NCI-H2227 (cell line): ENCODE results near the gene PKD1.

ENCODE experiments used
- DNase-seq: peaks from one replicate; lab custom pipeline; 2025; ENCODE audit not compliant: unreplicated experiment; lab: John Stamatoyannopoulos, UW

Gene PKD1

DNA sequence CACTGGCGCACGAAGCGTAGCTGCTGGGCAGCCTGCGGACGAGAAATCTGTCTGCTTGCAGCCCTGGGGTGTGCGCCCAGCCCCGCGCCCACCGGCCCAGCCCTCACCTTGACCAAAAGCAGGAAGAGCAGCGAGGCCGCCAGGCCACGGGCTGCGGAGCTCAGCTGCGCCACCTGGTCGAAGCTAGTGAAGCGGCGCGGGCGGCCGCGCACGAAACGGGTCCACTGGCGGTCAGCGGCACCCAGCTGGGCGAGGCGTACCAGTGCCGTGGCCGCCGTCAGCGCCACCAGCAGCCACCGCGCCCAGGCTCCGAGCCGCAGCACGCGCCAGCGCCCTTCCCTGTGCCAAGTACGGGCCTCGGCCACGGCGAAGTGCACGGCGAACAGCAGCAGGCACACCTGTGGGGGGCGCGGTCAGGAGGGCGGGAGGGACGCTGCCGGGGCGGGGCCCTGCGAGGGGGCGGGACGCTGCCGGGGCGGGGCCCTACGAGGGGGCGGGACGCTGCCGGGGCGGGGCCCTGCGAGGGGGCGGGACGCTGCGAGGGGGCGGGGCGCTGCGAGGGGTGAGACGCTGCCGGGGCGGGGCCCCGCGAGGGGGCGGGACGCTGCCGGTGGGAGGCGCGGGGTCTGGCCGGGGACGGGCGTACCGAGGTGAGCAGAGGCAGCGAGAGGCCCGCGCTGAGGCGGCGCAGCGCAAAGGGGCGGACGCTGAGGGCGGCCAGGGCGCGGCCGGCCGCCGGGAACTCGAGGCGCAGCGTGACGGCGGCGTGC is 44.7 kb downstream of the PKD1 start:
- DNase-seq = no peak

DNA sequence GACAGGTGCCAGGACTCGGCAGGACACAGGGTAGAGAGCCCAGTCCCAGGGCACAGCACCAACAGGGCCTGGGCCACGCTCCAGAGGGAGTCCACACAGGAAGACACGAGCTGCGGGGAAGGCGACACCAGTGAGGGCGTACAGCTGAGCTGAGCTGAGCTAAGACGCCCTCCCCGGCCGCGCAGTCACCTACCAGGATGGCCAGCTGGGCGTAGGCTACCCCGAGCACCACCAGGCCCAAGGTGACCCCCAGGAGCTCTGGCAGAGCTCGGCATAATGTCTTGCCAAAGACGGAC is 45.3 kb downstream of the PKD1 start:
- DNase-seq = no peak

DNA sequence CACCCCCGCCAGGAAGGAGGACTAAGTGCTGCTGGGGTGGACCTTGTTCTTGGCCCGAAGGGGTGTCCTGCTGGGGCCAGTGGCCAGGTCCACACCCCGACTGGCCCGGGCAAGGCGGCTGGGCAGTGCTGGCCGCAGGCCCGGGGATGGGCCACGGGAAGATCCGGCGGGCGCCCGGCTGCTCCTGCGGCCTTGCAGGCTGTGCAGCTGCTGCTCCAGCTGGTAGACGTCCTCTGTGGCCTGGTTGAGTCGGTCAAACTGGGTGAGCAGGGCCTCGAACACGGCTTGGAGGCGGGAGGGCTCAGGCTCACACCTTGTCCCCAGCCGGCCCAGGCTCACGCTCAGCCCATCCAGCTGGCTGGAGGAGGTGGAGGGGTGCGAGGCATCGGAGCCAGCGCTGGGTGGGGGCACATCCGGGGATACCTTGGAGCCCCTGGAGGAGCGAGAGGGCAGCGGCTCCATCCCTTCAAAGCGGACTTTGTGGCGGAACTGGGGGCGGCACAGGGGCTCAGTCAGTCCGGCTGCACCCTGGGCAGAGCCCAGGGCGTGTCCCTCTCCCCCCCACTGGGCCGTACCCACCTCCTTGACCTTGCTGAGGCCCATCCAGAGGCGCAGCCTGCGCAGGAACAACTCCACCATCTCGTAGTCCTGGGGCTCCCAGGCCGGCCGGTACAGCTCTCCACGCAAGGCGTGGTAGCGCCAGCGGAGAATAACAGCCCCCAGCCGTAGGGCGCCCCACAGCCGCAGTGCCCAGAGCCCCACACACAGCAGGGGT is 45.8 kb downstream of the PKD1 start:
- no peak for DNase-seq

DNA sequence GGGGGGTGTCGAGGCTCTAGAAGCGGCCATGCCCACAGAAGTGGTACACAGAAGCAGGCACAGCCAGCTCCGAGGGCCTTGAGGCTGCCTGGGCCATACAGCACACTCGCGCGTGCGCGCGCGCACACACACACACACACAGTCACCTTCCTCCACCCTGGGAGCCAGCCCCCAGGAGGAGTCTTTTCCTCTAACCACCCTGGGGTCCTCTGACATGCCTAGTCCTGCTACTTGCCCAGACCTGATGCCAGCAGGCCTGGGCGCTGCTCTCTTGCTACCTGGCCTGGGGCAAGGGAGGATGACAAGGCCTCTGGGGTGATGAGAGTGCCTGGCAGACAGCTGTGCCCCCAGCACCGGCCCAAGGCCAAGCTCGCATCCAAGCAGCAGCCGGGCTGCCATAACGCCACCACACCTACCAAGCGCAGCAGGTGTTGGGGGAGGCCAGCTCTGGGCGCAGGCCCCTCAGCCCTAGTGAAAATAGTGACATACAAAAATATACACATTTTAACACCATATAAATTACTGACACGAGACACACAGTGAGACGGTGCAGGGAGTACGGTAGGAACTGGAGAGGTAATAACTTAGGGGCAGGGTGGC is 46.8 kb downstream of the PKD1 start:
- no peak for DNase-seq

DNA sequence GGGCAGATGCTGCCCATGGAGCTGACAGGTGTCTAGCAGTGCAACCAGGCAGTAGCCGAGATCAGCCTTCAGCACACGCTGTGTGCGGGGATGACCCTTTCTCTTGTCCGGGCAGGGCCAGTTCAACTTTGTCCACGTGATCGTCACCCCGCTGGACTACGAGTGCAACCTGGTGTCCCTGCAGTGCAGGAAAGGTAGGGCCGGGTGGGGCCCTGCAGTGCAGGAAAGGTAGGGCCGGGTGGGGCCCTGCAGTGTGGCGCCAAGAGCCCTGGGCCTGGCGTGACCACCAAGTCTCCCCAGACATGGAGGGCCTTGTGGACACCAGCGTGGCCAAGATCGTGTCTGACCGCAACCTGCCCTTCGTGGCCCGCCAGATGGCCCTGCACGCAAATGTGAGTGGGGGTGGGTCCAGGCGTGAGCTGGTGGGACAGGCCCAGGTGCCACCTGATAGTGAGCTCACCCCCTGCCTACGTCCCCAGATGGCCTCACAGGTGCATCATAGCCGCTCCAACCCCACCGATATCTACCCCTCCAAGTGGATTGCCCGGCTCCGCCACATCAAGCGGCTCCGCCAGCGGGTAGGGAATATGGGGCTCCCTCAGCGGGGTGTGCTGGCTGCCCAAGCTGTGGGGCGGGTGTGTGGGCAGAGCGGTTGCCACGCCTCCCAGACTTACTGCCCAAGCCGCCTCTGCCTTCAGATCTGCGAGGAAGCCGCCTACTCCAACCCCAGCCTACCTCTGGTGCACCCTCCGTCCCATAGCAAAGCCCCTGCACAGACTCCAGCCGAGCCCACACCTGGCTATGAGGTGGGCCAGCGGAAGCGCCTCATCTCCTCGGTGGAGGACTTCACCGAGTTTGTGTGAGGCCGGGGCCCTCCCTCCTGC is 47.7 kb downstream of the PKD1 start:
- DNase-seq = no peak

DNA sequence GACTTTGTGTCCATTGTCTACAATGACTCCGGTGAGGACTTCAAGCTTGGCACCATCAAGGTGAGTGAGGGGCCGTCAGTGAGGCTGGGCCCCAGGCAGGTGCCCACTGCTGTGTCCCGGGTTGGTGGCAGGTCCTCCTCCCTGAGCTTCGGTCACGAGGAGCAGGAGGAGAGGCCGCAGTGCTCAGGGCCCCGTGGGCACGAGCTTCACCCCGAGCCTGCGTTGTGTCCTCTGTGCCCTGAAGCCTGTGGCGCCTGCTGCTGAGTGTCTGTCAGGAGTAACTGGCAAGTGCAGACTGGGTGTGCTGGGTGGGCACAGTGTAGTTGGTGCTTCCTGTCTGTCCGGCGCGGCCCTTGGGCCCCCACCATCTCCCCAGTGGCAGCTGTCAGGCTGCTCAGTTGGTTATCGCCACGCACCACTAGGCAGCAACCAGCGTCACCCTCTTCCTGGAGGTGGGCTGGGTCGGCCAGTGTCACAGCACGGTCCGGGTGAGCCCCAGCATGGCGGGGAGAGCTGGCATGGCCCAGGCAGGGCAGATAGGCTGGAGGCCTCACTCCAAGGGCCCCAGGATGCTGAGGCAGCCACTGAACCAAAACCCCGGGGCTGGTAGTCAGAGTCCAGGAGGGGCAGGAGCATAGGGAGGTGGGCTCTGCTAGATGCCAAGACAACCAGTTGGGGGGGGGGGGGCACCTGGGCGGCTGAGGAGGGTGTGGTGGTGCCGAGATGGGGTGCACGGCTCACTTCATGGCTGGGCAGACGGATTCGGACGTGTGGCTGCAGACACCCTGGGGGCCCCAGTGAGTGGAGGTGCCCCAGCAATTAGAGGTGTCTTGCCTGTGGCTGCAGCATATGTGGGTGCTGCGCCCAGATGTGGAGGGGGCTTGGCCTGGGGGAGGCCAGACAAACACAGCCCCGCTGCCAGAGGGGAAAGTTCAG is 48.6 kb downstream of the PKD1 start:
- no peak for DNase-seq

DNA sequence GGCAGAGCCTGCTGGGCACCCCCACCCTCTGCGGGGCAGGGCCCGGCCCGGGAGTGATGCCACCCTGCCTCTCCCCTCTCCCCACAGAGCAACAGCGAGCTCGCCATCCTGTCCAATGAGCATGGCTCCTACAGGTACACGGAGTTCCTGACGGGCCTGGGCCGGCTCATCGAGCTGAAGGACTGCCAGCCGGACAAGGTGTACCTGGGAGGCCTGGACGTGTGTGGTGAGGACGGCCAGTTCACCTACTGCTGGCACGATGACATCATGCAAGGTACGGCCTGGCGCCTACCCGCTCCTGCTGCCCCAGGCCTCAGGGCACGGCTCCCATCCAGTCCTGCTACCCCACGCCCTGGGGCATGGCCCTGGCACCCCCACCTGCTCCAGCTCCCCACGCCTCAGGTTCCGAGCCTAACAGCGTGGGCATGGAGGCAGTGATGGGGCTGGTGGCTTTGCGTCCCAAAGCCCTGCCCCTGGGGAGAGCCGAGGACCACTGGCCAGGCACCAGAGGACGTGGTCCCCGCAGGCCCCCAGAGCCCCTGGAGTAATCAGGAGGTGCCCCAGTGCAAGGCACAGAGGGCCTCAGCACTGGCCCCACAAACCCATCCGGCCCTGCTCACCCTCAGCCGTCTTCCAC is 49.5 kb downstream of the PKD1 start:
- no peak for DNase-seq

DNA sequence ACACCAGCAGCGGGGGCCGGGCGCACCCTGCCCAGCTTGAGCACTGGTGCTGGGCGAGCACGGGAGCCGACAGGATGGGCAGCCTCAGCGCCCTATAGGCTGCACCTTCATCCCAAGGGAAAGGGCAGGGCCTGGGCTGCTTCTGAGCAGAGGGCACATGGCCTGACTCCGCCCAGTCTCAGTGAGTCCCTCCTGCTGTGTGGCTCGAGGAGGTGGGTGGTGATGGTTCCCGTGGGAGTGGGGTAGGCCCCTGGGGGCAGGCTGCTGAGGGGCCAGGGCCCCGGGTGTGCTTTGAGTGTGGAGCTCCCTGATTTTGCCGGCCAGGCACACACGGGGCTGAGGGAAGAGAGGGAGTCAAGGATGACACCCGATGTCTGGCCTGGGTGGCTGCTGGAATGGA is 50.0 kb downstream of the PKD1 start:
- no peak for DNase-seq

DNA sequence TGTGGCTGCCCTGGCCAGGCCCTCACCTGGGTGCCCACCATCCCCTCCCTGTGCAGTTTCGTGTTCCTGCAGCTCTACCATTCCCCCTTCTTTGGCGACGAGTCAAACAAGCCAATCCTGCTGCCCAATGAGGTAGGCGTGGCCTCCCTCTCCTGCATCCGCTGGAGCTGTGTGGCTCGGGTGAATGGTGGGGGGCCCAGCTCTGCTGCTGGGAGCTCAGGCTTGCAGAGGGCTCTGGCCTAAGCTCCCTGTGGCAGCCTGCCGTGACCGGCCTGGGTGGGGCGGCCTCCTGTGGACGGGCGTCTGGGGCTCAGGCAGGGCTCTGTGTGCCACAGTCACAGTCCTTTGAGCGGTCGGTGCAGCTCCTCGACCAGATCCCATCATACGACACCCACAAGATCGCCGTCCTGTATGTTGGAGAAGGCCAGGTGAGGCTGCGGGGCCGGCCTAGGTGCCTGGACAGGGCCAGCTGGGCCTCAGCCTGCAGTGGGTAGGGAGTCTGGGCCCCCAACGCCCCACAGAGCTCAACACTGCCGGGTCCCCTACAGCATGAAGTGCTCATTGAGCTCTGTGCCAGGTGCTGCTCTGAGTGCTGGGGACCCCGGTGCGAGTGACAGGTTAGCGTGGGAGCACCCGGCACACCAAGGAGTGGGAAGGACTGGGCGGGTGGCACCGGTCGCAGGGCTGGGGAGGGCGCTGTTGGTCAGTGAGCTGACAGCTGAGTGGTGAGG is 50.6 kb downstream of the PKD1 start:
- DNase-seq = no peak

DNA sequence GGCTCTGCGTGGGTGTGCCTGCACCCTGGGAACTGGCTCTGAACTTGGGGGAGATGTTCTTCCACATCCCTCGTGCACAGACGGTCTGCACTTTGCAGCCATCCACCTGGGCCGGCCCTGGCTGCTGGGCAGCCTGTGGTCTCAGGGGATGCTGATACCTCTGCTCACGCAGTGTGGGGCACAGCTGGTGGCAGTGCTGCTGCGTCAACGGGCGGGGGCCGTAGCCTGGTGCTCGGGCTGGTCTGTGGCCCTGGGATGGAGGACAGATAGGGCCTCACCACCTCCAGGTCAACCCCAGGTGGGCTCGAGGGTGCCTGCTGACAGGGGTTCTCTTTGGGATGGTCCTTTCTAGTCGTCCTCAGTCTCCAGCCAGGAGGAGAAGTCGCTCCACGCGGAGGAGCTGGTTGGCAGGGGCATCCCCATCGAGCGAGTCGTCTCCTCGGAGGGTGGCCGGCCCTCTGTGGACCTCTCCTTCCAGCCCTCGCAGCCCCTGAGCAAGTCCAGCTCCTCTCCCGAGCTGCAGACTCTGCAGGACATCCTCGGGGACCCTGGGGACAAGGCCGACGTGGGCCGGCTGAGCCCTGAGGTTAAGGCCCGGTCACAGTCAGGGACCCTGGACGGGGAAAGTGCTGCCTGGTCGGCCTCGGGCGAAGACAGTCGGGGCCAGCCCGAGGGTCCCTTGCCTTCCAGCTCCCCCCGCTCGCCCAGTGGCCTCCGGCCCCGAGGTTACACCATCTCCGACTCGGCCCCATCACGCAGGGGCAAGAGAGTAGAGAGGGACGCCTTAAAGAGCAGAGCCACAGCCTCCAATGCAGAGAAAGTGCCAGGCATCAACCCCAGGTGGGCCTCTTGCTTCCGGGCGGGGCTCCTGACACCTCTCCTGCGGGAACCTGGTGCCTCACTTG is 51.6 kb downstream of the PKD1 start:
- DNase-seq = no peak

DNA sequence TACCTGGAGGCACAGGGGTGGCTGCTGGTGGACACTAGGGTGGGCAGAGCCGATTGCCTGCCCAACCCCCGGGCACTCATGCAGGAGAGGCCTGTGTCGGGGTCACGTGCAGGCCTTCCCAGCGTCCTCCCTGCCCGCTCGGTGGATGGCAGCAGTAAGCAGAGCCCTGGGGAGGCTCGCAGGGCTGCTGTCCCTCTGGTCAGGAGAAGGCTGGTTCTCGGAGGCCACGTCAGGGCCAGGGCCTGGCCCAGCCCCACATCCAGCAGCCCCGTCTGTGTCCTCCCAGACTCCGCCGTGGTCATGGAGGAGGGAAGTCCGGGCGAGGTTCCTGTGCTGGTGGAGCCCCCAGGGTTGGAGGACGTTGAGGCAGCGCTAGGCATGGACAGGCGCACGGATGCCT is 52.3 kb downstream of the PKD1 start:
- DNase-seq = no peak

DNA sequence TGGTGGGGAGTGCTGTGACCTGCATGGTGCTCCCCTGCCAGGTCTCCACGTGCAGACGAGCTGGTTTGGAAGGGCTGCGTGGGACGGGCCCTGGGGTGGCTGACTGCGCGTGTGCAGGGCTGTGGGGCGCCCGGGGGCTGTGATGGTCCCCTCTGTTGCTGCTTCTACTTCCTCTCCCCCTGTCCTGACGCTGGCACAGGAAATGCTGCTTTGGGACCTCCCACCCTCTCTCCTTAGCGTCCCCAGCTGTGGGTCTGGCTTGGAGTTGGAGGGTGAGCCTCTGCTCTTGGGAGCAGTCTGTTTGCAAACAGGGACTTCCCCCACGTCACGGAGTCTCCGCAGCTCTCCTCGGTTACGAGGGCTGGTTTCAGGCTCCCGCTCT is 52.7 kb downstream of the PKD1 start:
- DNase-seq = no peak

DNA sequence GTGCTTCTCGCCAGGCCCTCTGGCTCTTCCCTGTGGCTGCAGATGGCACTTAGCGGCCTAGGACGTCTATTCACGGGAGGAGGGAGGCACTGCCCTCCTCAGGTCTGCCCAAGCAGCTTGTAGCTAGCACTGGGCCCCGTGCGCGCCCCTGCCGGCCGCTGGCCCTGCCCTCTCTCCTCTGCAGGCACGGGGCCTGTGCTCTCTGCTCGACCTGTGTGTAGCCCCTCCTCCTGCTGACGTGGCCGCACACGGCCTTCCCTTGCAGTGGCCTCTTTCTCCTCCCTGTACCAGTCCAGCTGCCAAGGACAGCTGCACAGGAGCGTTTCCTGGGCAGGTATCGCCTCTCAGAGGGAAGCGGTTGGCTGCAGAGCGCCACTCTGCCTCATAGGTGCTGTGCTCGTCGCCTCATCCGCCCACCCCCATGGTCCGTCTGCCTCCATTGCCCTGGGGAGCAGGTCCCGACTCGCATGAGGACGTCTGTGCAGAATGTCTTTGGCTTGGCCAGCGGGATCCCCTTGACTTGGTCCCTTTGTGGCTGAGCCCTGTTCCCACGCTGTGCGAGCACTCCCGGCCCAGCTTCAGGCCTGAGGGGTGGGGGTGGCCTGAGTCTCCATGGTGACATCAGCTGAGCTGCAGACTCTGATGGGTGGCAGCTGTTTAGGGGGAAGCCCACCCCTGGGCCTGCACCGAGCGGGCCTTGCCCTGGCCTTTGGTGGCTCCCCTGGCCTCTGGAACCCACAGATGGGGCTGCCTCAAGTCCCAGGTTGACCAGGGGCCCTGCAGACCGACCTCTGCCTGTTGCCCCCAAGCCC is 53.3 kb downstream of the PKD1 start:
- peak; percentile 41 for DNase-seq

DNA sequence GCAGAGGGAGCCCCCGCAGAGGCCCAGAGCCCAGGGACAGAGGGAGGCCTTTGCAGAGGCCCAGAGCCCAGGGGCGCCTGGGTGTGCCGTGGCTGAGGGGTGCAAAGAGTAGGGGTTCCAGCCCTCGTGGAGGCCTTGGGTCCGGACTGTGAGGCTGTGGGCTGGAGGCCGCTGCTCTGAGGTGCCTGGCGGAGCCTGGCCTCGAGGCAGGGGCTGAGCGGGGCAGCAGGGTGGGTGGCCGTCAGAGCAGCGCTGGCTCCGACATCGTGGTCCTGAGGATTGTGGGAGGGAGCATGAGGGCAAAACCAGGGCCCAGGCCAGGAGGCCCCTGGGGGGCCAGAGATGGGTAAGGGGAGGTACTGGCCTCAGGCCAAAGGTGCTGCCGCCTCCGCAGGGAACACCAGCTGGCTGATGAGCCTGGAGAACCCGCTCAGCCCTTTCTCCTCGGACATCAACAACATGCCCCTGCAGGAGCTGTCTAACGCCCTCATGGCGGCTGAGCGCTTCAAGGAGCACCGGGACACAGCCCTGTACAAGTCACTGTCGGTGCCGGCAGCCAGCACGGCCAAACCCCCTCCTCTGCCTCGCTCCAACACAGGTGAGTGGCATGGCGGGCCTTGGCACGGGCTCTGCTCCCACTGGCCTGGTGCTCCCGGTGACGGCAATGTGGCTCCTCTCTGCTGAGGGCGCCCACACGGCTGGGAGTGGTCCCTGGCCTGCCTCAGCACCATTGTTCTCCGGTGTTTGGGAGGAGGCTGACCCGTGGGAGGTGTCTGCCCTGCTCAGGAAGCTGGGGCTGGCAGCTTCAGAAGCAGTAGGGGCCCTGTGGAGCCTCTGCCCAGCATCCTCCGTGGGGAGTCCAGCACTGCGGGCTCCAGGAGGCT is 54.3 kb downstream of the PKD1 start:
- no peak for DNase-seq

DNA sequence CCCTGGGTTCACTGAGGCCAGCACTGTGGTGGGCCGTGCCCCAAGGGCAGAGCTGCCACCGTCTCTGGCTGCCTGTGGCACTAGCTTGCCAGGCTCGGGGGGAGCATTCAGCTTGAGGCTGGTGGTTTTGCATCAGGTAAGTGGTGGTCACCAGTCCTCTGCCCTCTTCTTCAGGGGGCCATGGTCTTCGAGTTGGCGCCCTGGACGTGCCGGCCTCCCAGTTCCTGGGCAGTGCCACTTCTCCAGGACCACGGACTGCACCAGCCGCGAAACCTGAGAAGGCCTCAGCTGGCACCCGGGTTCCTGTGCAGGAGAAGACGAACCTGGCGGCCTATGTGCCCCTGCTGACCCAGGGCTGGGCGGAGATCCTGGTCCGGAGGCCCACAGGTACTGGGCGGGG is 55.7 kb downstream of the PKD1 start:
- DNase-seq = no peak

DNA sequence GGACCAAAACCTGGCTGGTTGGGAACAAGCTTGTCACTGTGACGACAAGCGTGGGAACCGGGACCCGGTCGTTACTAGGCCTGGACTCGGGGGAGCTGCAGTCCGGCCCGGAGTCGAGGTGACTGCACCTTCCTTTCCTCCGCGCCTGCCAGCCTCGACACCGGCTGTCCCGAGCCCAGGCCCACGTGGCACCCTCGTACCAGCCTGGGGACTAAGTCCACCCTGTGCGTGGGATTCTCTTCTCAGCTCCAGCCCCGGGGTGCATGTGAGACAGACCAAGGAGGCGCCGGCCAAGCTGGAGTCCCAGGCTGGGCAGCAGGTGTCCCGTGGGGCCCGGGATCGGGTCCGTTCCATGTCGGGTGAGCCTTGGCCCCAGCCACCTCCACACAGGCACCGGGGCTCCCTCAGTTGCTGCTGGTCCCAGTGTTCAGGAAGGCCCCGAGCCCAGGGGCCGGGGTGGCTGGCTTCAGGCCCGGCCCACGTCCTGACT is 56.3 kb downstream of the PKD1 start:
- no peak for DNase-seq
